Measurements from ENCODE around the gene RYR3.

The RYR3 gene

DNA sequence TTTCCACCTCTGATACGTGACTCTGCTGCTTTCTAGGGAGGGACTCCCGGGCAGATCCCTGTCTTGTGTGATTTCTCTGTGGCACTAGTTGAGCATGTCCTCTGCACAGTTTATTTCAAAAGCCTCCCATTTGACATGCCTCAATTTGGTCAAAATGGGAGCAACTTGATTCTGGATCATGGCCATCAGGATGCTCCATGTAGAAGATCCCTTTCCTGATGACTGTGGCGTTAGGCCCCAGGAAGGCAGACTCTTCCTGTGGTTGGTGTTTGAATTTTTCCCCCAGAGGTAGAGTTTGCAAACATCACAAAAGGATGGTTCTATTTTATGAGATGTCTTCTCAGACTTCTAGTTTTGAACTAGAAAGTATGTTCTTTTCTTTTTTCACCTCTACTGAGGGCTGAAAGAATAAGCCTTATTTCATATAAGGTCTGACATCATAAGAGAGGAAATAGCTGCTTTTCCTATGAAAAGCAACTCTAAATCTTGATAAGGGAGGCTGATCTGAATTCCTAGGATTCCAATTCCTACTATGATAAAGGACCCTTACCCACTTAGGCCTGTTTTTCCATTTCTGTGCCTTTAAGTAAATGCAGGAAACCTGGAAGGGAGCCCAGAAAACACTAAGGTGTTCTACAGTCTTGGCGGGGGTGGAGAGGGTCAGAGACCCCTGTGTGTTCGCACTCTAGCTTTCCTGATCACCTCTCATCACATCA lies 413.7 kb downstream of the RYR3 start:
- TF ChIP-seq, protein P1, sequence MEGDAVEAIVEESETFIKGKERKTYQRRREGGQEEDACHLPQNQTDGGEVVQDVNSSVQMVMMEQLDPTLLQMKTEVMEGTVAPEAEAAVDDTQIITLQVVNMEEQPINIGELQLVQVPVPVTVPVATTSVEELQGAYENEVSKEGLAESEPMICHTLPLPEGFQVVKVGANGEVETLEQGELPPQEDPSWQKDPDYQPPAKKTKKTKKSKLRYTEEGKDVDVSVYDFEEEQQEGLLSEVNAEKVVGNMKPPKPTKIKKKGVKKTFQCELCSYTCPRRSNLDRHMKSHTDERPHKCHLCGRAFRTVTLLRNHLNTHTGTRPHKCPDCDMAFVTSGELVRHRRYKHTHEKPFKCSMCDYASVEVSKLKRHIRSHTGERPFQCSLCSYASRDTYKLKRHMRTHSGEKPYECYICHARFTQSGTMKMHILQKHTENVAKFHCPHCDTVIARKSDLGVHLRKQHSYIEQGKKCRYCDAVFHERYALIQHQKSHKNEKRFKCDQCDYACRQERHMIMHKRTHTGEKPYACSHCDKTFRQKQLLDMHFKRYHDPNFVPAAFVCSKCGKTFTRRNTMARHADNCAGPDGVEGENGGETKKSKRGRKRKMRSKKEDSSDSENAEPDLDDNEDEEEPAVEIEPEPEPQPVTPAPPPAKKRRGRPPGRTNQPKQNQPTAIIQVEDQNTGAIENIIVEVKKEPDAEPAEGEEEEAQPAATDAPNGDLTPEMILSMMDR (IDR thresholded peaks at IDR 0.05) = no peak
- Histone ChIP-seq H3K4me1 (no peaks in the 10 kb centered on the region), H3K9me3 (no peaks in the 10 kb centered on the region), H3K27ac (no peak overlapping the region), H3K4me3 (no peak overlapping the region), H3K36me3 (peaks cover 0 to 23% (median 0%) of the 10 kb centered on the region in 3 donors), H3K27me3 (no peaks in the 10 kb centered on the region)
- intact Hi-C loops (cut with DNase I; ENCODE audit: low total_unique reads) = no loop called here
- no peak for DNase-seq

DNA sequence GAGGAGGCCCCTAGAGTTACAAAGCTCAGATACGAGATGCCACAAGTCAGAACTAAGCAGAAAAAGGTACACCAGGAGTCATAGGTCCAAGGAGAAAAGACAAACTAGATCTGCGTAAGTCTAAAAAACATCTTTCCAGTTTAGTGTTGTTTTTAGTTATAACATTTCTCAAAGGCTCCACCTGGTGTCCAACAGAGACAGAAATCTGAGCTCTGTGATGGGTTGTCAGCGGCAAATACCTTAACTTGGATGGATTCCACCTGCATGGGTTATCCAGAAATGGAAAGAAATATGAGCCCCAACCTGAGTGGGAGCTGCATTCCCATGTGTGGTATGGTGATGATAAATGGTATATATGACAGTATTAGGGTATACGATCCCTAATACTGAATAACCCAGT lies 418.9 kb downstream of the RYR3 start:
- DNase-seq = no peak
- H3K9me3 ChIP-seq = no peaks in the 10 kb centered on the region
- peaks cover 0 to 19% (median 0%) of the 10 kb centered on the region in 3 donors for H3K36me3 ChIP-seq
- intact Hi-C loops (cut with DNase I; ENCODE audit: low total_unique reads) = no loop called here
- no peak overlapping the region for H3K4me3 ChIP-seq
- TF ChIP-seq, protein P1 (IDR thresholded peaks at IDR 0.05) = no peak
- no peaks in the 10 kb centered on the region for H3K27me3 ChIP-seq
- no peak overlapping the region for H3K27ac ChIP-seq
- H3K4me1 ChIP-seq = no peaks in the 10 kb centered on the region

DNA sequence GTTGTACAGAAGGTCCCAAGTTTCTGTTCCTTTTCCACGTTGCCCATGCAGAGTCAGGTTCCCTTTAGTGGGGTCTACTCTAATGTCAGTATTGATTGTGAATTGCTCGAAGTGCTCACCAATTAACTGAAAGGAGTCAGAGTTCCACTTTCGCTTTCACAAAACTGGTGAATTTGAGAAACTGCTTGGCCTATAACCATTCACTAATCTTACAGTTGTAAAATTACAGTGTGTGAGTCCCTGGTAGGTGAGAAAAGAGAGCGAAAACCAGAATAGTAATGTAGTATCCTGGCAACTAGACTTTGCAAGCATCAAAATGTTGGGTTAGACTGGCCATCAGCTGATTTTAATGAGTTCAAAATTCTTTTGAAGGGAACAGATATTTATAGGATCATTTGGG lies 420.0 kb downstream of the RYR3 start:
- H3K36me3 ChIP-seq = peaks cover 0 to 19% (median 0%) of the 10 kb centered on the region in 3 donors
- no peak overlapping the region for H3K4me3 ChIP-seq
- no peaks in the 10 kb centered on the region for H3K4me1 ChIP-seq
- TF ChIP-seq, protein P1 (IDR thresholded peaks at IDR 0.05) = no peak
- DNase-seq = no peak
- no peak overlapping the region for H3K27ac ChIP-seq
- no peaks in the 10 kb centered on the region for H3K9me3 ChIP-seq
- intact Hi-C loops (cut with DNase I; ENCODE audit: low total_unique reads) = no loop called here
- H3K27me3 ChIP-seq = no peaks in the 10 kb centered on the region

DNA sequence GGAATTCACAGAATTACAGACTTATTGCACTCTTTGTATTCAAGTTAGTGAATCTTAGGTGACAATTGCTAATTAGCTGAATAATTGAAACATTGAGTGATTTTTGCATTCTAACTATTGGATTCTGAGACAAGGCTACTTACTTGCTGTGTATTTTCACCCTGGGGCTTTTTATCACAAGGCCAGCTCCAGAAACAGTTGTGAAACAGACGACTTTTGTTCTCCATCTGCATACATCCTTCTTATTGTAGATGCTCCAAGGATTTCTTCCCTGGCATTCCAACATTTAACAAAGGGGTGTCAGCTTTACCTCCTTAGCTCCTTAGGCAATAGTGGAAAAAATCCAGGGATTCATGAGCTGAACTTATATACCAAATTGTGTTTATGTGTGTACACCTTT lies 424.4 kb downstream of the RYR3 start:
- intact Hi-C loops (cut with DNase I; ENCODE audit: low total_unique reads) = no loop called here
- TF ChIP-seq, protein P1 (IDR thresholded peaks at IDR 0.05) = no peak
- Histone ChIP-seq H3K27me3 (no peaks in the 10 kb centered on the region), H3K4me1 (no peaks in the 10 kb centered on the region), H3K4me3 (no peak overlapping the region), H3K9me3 (no peaks in the 10 kb centered on the region), H3K27ac (no peak overlapping the region), H3K36me3 (peaks cover 0 to 9% (median 0%) of the 10 kb centered on the region in 3 donors)
- DNase-seq = no peak

DNA sequence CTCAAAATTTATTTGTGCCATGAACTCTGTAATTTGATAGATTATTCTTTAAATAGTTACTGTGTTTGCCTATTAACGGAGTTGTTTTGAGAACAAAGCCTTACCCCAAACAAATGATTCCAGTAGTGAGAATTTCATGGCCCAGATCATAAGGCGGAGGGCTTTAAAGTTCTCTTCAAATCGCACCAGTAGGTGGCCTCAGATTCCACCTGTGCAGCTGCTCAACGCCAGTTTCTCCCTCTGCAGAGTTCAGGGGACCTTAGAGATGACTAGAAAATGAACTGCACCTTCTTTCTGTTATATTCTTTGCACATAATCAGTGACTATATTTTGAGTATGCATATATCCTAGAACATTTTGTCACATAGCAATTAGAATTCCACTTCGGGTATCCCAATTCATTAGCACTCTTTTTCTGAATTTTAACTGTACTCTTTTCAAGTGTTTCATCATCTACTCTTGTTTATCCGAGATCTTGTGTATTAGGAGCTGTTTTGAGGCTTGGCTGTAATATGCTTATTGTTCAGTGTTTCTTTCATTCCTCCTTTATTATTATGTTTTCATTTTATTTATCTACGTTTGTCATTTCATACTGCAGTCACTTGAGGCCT lies 425.0 kb downstream of the RYR3 start:
- no peak overlapping the region for H3K27ac ChIP-seq
- H3K9me3 ChIP-seq = no peaks in the 10 kb centered on the region
- H3K4me1 ChIP-seq = no peaks in the 10 kb centered on the region
- no peak for DNase-seq
- H3K36me3 ChIP-seq = peaks cover 0 to 9% (median 0%) of the 10 kb centered on the region in 3 donors
- no peaks in the 10 kb centered on the region for H3K27me3 ChIP-seq
- TF ChIP-seq, protein P1 (IDR thresholded peaks at IDR 0.05) = peak in 1 of 2 experiments; percentile 21
- H3K4me3 ChIP-seq = no peak overlapping the region
- intact Hi-C loops (cut with DNase I; ENCODE audit: low total_unique reads) = no loop called here

All from tibial artery (tissue), 4 donors.